Activated naive CD4-positive, alpha-beta T cell treated with Interleukin-2 at 50 U/mL for 16 hours (primary cell): Measurements from ENCODE around the gene ADGRG1.

Experiments
- DNase-seq: peaks from one replicate; pipeline ENCODE4 v3.0.0-alpha.2; 2020

The ADGRG1 gene

DNA sequence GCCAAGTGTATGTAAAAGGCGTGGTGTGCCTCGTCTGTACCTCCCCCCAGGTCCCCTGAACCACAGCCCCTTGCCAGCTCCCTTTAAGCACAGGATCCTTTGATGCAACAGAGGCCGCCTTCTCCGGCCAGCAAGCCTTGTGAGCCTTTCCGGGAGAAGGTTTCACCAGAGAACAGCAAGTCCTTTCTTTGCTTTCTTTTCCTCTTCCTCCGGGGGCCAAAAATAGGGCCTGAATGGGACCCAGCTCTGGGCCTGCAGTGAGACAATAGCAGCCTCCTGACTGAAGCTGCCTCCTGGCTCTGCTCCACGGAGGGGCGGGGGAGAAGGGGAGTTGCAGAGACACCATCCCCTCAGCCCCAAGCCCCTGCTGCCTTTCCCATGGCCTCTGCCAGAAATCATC, 9.0 kb downstream of the ADGRG1 start:
- no peak for DNase-seq

DNA sequence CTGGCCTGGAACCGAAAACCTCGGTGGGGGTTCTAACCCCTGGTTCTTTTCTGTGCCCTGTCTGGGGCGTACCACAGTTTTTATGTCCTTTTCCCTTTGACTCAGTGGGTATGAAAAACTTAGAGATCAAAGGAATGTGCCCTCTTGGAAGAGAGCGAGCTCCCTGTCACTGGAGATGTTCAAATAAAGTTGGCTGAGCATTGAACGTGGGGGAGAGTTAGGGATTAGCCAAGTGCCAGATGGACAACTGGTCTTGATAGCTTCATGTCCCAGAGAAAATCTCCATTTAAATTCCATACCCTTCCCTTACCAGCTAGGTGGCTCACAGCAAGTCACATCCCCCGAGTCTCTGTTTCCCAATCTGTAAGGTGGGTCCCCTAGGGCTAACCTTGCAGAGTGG, 9.5 kb downstream of the ADGRG1 start:
- DNase-seq: no peak

DNA sequence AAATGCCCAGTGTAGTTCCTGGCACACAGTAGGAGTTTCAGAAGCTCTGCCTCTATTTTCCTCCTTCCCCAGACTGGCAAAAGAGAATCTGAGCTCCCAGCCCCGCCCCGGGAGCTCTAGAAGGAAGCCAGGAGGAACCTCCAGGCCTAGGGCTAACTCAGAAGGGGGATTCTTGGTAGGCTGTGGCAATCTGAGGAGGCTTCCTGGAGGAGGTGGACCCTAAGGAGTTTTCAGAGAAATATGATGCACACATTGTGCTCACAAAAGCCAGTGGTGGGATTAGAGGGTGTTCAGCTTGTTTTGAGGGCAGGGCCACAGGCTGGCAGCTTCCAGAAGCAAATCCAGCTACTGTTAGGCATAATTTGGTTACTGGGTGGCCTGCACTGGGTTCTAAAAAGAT, 10.0 kb downstream of the ADGRG1 start:
- no peak for DNase-seq

DNA sequence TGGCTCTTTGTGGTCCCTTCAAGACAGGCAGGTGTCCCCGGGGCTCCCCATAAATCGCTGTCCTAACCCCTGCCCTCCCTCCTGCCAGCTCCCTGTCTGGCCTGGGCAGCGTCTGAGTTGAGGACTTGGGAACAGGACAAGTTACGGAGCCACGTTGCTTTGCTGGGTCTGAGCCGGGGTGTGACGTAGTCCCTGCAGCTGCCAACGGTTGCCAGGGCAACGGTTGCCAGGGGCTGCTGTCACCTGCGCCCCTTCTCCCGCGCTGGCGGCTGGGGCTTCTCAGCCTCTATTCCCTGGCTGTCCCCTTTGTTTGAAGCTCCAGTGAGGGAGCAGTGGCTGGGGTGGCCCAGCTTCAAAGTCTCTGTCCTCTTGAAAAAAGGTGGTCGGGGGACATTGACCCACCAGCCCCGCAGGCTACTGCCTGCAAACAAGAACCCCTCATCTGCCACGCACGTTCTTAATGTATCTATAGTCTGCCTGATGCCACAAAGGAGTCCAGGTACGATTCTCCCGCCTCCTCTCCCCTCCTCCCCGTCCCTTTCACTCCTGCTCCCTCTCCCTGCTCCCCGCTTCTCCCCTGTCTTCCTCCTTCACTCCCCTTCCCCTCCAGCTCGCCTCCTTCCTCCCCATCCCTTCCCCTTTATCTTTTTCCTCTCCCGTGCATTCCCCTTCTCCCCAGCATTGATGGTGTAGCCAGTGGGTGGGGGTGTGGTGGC, 10.9 kb downstream of the ADGRG1 start:
- DNase-seq: no peak

DNA sequence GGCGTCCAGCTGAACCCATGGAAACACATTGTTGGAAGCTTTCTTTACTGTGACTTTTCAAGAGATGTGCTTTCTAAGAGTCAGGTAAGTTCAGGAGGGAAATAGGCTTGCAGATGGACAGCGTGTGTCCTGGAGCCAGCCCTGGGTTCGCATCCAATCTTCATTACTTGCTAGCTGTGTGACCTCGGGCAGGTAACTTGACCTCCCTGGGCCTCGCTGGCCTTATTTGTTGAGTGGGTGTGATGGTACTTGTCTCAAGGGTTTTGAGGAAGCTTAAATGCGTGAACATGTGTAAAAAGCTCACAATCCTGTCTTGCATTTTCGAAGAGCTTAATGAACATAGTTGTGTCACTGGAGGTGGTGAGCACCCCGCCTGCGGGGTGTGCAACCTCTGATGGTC, 11.8 kb downstream of the ADGRG1 start:
- no peak for DNase-seq

DNA sequence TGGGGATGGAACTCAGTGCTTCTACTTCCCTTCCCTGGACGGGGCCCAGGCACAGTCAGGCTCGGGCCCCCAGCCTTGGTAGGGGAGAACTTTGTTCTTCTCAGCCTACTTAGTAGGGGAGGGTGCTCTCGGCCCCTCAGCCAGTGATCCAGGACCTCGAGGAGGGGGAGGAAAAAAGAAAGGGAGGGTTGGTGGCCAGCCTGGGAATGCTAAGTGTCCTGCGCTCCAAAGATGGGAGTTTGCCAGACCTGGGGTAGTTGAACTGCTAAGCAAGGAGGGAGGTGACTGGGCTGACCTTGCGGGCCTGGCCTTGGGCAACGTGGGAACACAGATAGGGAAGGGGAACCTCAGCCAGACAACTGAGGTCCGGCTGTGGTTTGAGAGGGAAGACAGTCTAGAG, 12.2 kb downstream of the ADGRG1 start:
- DNase-seq: no peak

DNA sequence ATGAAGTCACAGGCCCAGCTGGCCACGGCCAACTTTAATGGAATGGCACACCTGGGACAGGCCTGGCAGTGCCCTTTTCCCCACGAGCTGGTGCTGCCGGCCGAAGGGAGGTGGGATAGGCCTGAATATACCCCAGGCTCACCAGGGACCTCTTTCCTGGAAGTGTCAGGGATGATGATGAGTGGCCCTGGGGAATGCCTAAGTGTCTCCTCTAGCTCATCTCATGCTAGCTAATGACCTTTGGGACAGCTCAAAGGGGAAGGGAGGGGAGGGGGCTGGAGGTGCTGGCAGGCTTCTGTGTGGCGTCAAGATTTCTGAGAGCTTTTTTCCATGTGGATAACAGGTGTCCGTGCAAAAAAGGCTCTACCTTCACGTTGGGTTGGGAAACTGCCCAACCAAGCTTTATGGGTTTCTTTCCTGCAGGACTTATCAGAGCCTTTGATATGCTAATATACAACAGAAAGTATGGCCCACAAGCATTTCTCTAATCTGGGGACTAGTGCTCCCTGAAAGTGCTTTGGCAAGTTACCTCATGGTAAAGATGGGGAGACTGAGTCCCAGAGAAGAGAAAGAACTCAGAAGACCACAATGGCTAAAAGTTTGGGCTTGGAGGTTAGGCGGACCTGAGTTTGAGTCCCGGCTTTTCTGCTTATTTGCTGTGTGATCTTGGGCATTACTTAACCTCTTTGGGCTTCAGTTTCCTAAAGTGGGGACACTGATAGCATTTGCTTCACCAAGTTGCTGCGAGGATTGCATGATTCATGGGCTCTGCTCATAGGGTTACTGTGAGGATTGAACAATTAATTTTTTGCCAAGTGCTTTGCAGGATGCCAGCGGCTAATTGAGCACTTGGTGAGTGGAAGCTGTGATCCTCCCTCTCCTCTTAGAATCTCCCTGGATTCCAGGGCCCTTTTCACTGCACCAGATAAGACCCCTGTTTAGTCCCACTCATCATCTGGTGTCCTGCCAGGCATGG, 14.0 kb downstream of the ADGRG1 start:
- DNase-seq: no peak

GRCh38 chr16:57643147-57643874, 14.9 kb downstream of the ADGRG1 start:
- DNase-seq: no peak

DNA sequence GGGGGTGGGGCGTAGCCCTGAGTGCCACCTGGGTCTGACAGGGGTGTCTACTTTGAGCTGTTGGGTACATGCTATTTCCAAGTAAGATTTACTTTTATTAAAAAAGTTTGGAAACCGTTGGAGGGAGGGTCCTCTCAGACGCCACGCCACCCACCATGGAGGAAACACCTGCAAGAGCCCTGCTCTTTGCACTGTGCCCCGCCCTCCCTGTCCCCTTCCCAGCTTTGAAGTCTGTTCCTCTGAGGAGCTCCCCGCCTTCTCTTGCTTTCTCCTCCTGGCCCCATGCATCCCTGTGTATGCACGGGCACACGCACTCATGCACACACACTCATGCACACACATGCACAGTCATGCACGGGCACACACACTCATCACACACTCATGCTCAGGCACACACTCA, 15.5 kb downstream of the ADGRG1 start:
- DNase-seq: no peak

DNA sequence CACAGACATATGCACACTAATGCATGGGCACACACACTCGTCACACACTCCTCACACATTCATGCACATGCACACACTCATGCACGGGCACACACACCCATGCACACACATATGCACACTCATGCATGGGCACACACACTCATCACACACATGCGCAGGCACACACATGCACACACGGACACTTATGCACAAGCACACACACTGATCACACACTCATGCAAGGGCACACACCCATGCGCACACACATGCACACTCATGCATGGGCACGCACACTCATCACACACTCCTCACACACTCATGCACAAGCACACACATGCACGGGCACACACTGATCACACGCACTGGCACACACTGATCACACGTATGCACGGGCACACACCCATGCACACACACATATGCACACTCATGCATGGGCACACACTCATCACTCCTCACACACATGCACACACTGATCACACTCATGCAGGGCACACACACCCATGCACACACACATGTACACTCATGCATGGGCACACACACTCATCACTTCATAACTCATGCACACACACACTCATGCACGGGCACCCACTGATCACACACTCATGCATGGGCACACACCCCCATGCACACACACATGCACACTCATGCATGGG, 16.1 kb downstream of the ADGRG1 start:
- no peak for DNase-seq

- no peak for DNase-seq
Measured at GRCh38 chr16:57645169-57645568, 16.7 kb downstream of the ADGRG1 start.

DNA sequence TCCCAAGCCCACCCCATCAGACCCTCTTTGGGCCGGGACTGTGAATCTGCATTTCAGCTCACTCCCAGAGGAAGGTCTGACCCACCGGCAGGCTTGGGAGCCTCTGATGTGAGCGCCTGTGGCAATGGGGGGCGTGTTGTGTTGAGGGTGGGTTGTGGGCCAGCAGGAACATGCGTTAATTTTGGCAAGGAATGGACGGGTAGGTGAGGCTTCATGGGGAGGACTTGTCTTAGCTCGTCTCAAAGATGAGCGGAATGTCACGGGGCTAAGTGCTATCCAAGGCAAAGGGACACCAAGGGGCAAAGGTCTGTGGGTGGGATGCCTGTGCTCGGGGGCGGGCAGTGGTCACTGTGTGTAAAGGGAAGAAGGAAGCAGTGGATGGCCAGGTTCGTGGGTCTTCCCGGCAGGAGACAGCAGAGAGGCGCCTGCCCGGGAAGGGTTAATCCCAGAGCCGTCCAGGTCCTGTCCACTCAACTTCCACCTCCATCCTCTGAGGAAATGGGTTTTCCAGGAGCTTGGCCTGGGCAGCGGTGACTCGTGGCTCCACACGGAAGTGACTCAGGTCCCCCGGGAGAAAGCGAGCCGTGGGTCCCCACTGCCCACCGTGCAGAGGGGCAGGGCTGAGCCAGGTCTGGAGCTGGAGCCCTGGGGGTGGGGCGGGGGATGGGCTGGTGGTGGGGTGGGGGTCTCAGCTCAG, 17.4 kb downstream of the ADGRG1 start:
- DNase-seq: no peak

DNA sequence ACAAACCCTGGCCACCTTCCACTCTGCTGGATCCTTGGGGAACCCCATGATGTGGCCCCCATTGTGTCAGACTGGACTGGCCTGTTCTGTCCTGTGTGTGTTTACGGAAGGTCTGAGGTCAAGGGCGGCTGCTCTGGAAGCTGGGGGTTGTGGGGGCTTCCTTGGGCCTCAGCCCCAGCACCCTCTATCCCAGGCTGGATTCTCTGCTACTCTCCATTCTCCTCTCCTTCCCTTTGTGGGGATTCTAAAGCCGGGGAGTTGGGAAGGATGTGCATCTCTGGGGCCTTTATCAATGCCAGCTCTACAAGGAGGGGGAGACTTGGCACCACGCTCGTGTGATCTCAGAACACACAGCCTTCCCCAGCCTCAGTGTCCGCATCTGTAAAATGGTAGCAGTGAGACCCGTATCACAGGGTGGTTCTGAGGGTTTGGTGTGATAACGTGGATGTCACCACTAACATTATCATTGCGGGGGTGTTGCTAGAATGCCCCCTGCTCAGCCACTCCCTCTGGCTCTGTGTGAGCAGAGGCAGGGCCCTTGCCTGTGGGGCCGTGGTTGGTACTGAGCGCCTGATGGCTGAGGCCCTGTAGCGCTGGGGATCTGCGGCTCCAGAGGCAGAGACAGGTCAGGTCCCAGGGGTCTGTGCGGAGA, 18.1 kb downstream of the ADGRG1 start:
- DNase-seq: no peak

GRCh38 chr16:57647136-57647875, 18.9 kb downstream of the ADGRG1 start:
- DNase-seq: no peak

DNA sequence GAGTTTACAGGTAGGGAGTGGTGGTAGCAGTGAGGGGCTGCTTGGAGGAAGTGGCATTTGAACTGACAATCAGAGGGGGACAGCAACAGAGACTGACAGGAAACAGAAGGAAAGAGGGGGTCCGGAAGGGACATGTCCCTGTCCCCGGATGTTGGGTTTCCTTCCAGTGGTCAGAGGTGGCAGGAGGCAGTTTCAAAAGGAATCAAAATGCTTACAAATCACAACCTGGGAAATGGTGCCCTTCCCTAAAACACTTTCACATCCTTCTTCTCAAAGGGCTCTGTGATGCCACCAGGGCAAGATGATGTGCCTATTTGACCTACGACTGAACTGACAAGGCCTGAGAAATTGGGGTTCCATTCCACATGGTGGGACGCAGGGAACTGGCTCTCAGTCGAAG, 19.7 kb downstream of the ADGRG1 start:
- no peak for DNase-seq

GRCh38 chr16:57648581-57649442, 20.4 kb downstream of the ADGRG1 start:
- peak; percentile 89 for DNase-seq

DNA sequence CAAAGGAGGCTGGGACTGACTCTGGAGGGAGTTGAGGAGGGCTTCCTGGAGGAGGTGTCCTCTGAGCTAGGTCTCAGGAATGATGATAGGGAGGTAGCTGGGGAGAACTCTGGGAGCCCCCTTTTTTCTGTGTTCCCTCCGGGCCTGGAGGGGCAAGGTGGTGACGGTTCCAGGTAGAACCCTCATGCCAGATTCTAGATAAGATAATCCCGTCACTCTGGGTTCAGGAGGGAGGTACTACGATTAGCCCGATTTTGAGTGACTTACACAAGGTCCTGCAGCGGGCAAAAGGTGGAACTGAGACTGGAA, 21.0 kb downstream of the ADGRG1 start:
- DNase-seq: no peak

GRCh38 chr16:57649846-57650245, 21.4 kb downstream of the ADGRG1 start:
- no peak for DNase-seq

- peak; percentile 16 for DNase-seq
Measured at GRCh38 chr16:57651344-57652333, 23.2 kb downstream of the ADGRG1 start.
